Measurements from ENCODE around the gene GABRG3.

The GABRG3 gene

GRCh38 chr15:27086805-27087204, 115.8 kb downstream of the GABRG3 start:
- TF ChIP-seq POLR2AphosphoS5 (IDR thresholded peaks at IDR 0.05; ENCODE audit: low read depth, low read length): no peak
- TF ChIP-seq TAF1 (IDR thresholded peaks at IDR 0.05; ENCODE audit: borderline replicate concordance, insufficient read depth, low read length): no peak
- no peak for TF ChIP-seq SIN3A (IDR thresholded peaks at IDR 0.05; ENCODE audit: borderline replicate concordance, insufficient read depth, low read length)
- no peak for TF ChIP-seq REST (IDR thresholded peaks at IDR 0.05; ENCODE audit: insufficient read depth in 1 of 2, low read depth in 2 of 2, low read length in 2 of 2)
- no peak for TF ChIP-seq FOXP2 (optimal IDR thresholded peaks at IDR 0.05; ENCODE audit: borderline replicate concordance, extremely low read depth, extremely low read length, insufficient read depth)

- TF ChIP-seq REST (IDR thresholded peaks at IDR 0.05; ENCODE audit: insufficient read depth in 1 of 2, low read depth in 2 of 2, low read length in 2 of 2) (no peak), POLR2AphosphoS5 (IDR thresholded peaks at IDR 0.05; ENCODE audit: low read depth, low read length) (no peak), SIN3A (IDR thresholded peaks at IDR 0.05; ENCODE audit: borderline replicate concordance, insufficient read depth, low read length) (no peak), TAF1 (IDR thresholded peaks at IDR 0.05; ENCODE audit: borderline replicate concordance, insufficient read depth, low read length) (no peak), FOXP2 (optimal IDR thresholded peaks at IDR 0.05; ENCODE audit: borderline replicate concordance, extremely low read depth, extremely low read length, insufficient read depth) (no peak)
These were observed 116.9 kb downstream of the GABRG3 start for GRCh38 chr15:27087651-27088583.

- TF ChIP-seq REST (IDR thresholded peaks at IDR 0.05; ENCODE audit: insufficient read depth in 1 of 2, low read depth in 2 of 2, low read length in 2 of 2): no peak
- no peak for TF ChIP-seq TAF1 (IDR thresholded peaks at IDR 0.05; ENCODE audit: borderline replicate concordance, insufficient read depth, low read length)
- no peak for TF ChIP-seq FOXP2 (optimal IDR thresholded peaks at IDR 0.05; ENCODE audit: borderline replicate concordance, extremely low read depth, extremely low read length, insufficient read depth)
- no peak for TF ChIP-seq SIN3A (IDR thresholded peaks at IDR 0.05; ENCODE audit: borderline replicate concordance, insufficient read depth, low read length)
- no peak for TF ChIP-seq POLR2AphosphoS5 (IDR thresholded peaks at IDR 0.05; ENCODE audit: low read depth, low read length)
These were observed 117.7 kb downstream of the GABRG3 start for GRCh38 chr15:27088584-27089232.

GRCh38 chr15:27089233-27089586, 118.2 kb downstream of the GABRG3 start:
- TF ChIP-seq TAF1 (IDR thresholded peaks at IDR 0.05; ENCODE audit: borderline replicate concordance, insufficient read depth, low read length) (no peak), REST (IDR thresholded peaks at IDR 0.05; ENCODE audit: insufficient read depth in 1 of 2, low read depth in 2 of 2, low read length in 2 of 2) (no peak), FOXP2 (optimal IDR thresholded peaks at IDR 0.05; ENCODE audit: borderline replicate concordance, extremely low read depth, extremely low read length, insufficient read depth) (no peak)

Data from PFSK-1 (cell line).